GM12878 (cell line): Measurements from ENCODE around the gene CHRM4.

Experiments used
- ATF3 ChIP-seq: IDR thresholded peaks from 2 replicates; pipeline ENCODE4 v1.6.1; 2011; ENCODE audit warnings: low read depth, mild to moderate bottlenecking, low read length, moderate library complexity, borderline replicate concordance; ENCODE audit errors: extremely low read depth
- BRCA1 ChIP-seq: IDR thresholded peaks from 2 replicates; pipeline ENCODE4 v1.6.1; 2011; ENCODE audit warnings: low read depth, low read length, improper control_type of control experiment
- CHD2 ChIP-seq: IDR thresholded peaks from 2 replicates; pipeline ENCODE4 v1.6.1; 2011; ENCODE audit warnings: low read depth, low read length, improper control_type of control experiment, borderline replicate concordance
- CTCF ChIP-seq, 3 experiments: IDR thresholded peaks in 2 of 3; conservative IDR thresholded peaks in 1 of 3; 2 replicates each; pipeline ENCODE4 v1.5.1; 2011; ENCODE audit warnings: low read depth in 3 of 3, low read length in 3 of 3, mild to moderate bottlenecking in 3 of 3, control low read depth in 2 of 3, moderate library complexity in 2 of 3, inconsistent platforms in 1 of 3, mixed read lengths in 1 of 3; ENCODE audit not compliant: control insufficient read depth in 2 of 3, insufficient read depth in 1 of 3; ENCODE audit errors: extremely low read depth in 1 of 3
- E2F4 ChIP-seq: IDR thresholded peaks from 2 replicates; pipeline ENCODE4 v1.6.1; 2012; ENCODE audit warnings: low read depth, low read length, improper control_type of control experiment
- MXI1 ChIP-seq: fragments of 150-350 bp; IDR thresholded peaks from 2 replicates; pipeline ENCODE4 v1.6.1; 2011; ENCODE audit warnings: low read depth, mild to moderate bottlenecking, inconsistent platforms, low read length, improper control_type of control experiment
- MYC ChIP-seq: IDR thresholded peaks from 2 replicates; pipeline ENCODE4 v1.6.1; 2011; ENCODE audit warnings: mild to moderate bottlenecking, low read length, moderate library complexity, inconsistent platforms; ENCODE audit not compliant: insufficient read depth, insufficient replicate concordance, insufficient read length, severe bottlenecking
- POLR2A ChIP-seq: IDR thresholded peaks from 2 replicates; pipeline ENCODE4 v1.6.1; 2011; ENCODE audit warnings: low read depth, mild to moderate bottlenecking, low read length
- POLR2AphosphoS5 ChIP-seq: IDR thresholded peaks from 2 replicates; pipeline ENCODE4 v1.6.1; 2011; ENCODE audit warnings: mild to moderate bottlenecking, low read length, inconsistent platforms
- RFX5 ChIP-seq: IDR thresholded peaks from 2 replicates; pipeline ENCODE4 v1.6.1; 2011; ENCODE audit warnings: low read depth, low read length, improper control_type of control experiment
- SIN3A ChIP-seq: IDR thresholded peaks from 2 replicates; pipeline ENCODE4 v1.6.1; 2012; ENCODE audit warnings: low read depth, low read length, improper control_type of control experiment
- TCF12 ChIP-seq: IDR thresholded peaks from 2 replicates; pipeline ENCODE4 v1.6.1; 2011; ENCODE audit warnings: low read depth, mild to moderate bottlenecking, low read length
- USF1 ChIP-seq: IDR thresholded peaks from 2 replicates; pipeline ENCODE4 v1.6.1; 2011; ENCODE audit warnings: borderline replicate concordance, low read depth, mild to moderate bottlenecking, moderate library complexity, mixed read lengths, low read length; ENCODE audit not compliant: insufficient read depth; ENCODE audit errors: extremely low read length
- USF2 ChIP-seq: IDR thresholded peaks from 2 replicates; pipeline ENCODE4 v1.6.1; 2011; ENCODE audit warnings: low read depth, low read length, improper control_type of control experiment, borderline replicate concordance

GRCh38 chr11:46342239-46342638 is 49.3 kb downstream of the CHRM4 start:
- TF ChIP-seq USF1 (no peak), CHD2 (no peak), CTCF (IDR thresholded peaks at IDR 0.05 in 2 of 3, conservative IDR thresholded peaks at IDR 0.05 in 1 of 3; ENCODE audit: control insufficient read depth in 2 of 3, extremely low read depth in 1 of 3, insufficient read depth in 1 of 3, low read depth in 3 of 3, low read length in 3 of 3) (no peak), E2F4 (no peak), RFX5 (no peak), SIN3A (no peak), MXI1 (no peak), ATF3 (no peak), POLR2A (no peak), BRCA1 (no peak), POLR2AphosphoS5 (no peak), USF2 (no peak), MYC (no peak), TCF12 (no peak)
